ENCODE results near the gene TPSB2.

The TPSB2 gene

GRCh38 chr16:1182950-1183907 lies 46.8 kb downstream of the TPSB2 start:
- H3K27ac ChIP-seq, result peak overlapping the region; percentile 100
- TF ChIP-seq CTCF (IDR thresholded peaks at IDR 0.05), result no peak
- H2AFZ ChIP-seq, result no peak overlapping the region
- peaks cover 14% of the 10 kb centered on the region for H3K79me2 ChIP-seq
- H3K4me3 ChIP-seq (ENCODE audit: low read depth, low read length), result no peak overlapping the region
- H3K4me2 ChIP-seq (ENCODE audit: low read length), result peak overlapping the region; percentile 57
- no peak overlapping the region for H3K9ac ChIP-seq
- H3K36me3 ChIP-seq (ENCODE audit: control insufficient read depth, insufficient read depth, low read length), result no peaks in the 10 kb centered on the region
- no peaks in the 10 kb centered on the region for H3K9me3 ChIP-seq (ENCODE audit: control insufficient read depth, low read length)
- H3K4me1 ChIP-seq, result peaks cover 24% of the 10 kb centered on the region
- H3K27me3 ChIP-seq (ENCODE audit: control insufficient read depth, insufficient read depth, low read length), result no peaks in the 10 kb centered on the region

GRCh38 chr16:1182316-1182671 lies 47.7 kb downstream of the TPSB2 start:
- peak overlapping the region; percentile 71 for H3K4me2 ChIP-seq (ENCODE audit: low read length)
- no peaks in the 10 kb centered on the region for H3K27me3 ChIP-seq (ENCODE audit: control insufficient read depth, insufficient read depth, low read length)
- H2AFZ ChIP-seq, result peak overlapping the region; percentile 84
- H3K36me3 ChIP-seq (ENCODE audit: control insufficient read depth, insufficient read depth, low read length), result no peaks in the 10 kb centered on the region
- H3K27ac ChIP-seq, result peak overlapping the region; percentile 100
- no peak for TF ChIP-seq CTCF (IDR thresholded peaks at IDR 0.05)
- peaks cover 14% of the 10 kb centered on the region for H3K79me2 ChIP-seq
- H3K4me1 ChIP-seq, result peaks cover 24% of the 10 kb centered on the region
- H3K9me3 ChIP-seq (ENCODE audit: control insufficient read depth, low read length), result no peaks in the 10 kb centered on the region
- peak overlapping the region; percentile 61 for H3K9ac ChIP-seq
- no peak overlapping the region for H3K4me3 ChIP-seq (ENCODE audit: low read depth, low read length)

GRCh38 chr16:1181404-1182315 lies 48.3 kb downstream of the TPSB2 start:
- Histone ChIP-seq H3K79me2 (peaks cover 17% of the 10 kb centered on the region), H3K27ac (peak overlapping the region; percentile 100), H3K4me3 (ENCODE audit: low read depth, low read length) (no peak overlapping the region), H3K4me1 (peaks cover 24% of the 10 kb centered on the region), H2AFZ (peak overlapping the region; percentile 84), H3K9me3 (ENCODE audit: control insufficient read depth, low read length) (no peaks in the 10 kb centered on the region), H3K9ac (no peak overlapping the region), H3K4me2 (ENCODE audit: low read length) (peak overlapping the region; percentile 71), H3K27me3 (ENCODE audit: control insufficient read depth, insufficient read depth, low read length) (no peaks in the 10 kb centered on the region), H3K36me3 (ENCODE audit: control insufficient read depth, insufficient read depth, low read length) (no peaks in the 10 kb centered on the region)
- no peak for TF ChIP-seq CTCF (IDR thresholded peaks at IDR 0.05)

GRCh38 chr16:1180549-1181403 lies 49.2 kb downstream of the TPSB2 start:
- Histone ChIP-seq H3K36me3 (ENCODE audit: control insufficient read depth, insufficient read depth, low read length) (no peaks in the 10 kb centered on the region), H3K4me3 (ENCODE audit: low read depth, low read length) (no peak overlapping the region), H3K9me3 (ENCODE audit: control insufficient read depth, low read length) (no peaks in the 10 kb centered on the region), H3K9ac (no peak overlapping the region), H3K4me1 (peaks cover 24% of the 10 kb centered on the region), H3K79me2 (peaks cover 20% of the 10 kb centered on the region), H3K27me3 (ENCODE audit: control insufficient read depth, insufficient read depth, low read length) (no peaks in the 10 kb centered on the region), H2AFZ (no peak overlapping the region), H3K27ac (peak overlapping the region; percentile 100), H3K4me2 (ENCODE audit: low read length) (no peak overlapping the region)
- no peak for TF ChIP-seq CTCF (IDR thresholded peaks at IDR 0.05)

All from parathyroid adenoma (tissue), 2 donors.